PFSK-1 (cell line): Measurements from ENCODE around the gene GTF2H3.

Source experiments
- POLR2AphosphoS5 ChIP-seq: IDR thresholded peaks from 2 replicates; pipeline ENCODE4 v1.6.1; 2012; ENCODE audit warnings: low read depth, mild to moderate bottlenecking, control low read depth, low read length, moderate library complexity
- TAF1 ChIP-seq: IDR thresholded peaks from 2 replicates; pipeline ENCODE4 v1.6.1; 2012; ENCODE audit warnings: low read length, control low read depth, borderline replicate concordance; ENCODE audit not compliant: insufficient read depth
- TF ChIP-seq, protein P1 (sequence below), 2 experiments: IDR thresholded peaks; 2 replicates each; pipeline versions ENCODE4 v1.6.1 to v1.8.0; 2011 to 2012; ENCODE audit warnings: low read depth in 2 of 2, low read length in 2 of 2, control low read depth in 1 of 2, inconsistent platforms in 1 of 2, mild to moderate bottlenecking in 1 of 2, moderate library complexity in 1 of 2; ENCODE audit not compliant: insufficient read depth in 1 of 2

- no peak for TF ChIP-seq POLR2AphosphoS5
- TF ChIP-seq, protein P1, sequence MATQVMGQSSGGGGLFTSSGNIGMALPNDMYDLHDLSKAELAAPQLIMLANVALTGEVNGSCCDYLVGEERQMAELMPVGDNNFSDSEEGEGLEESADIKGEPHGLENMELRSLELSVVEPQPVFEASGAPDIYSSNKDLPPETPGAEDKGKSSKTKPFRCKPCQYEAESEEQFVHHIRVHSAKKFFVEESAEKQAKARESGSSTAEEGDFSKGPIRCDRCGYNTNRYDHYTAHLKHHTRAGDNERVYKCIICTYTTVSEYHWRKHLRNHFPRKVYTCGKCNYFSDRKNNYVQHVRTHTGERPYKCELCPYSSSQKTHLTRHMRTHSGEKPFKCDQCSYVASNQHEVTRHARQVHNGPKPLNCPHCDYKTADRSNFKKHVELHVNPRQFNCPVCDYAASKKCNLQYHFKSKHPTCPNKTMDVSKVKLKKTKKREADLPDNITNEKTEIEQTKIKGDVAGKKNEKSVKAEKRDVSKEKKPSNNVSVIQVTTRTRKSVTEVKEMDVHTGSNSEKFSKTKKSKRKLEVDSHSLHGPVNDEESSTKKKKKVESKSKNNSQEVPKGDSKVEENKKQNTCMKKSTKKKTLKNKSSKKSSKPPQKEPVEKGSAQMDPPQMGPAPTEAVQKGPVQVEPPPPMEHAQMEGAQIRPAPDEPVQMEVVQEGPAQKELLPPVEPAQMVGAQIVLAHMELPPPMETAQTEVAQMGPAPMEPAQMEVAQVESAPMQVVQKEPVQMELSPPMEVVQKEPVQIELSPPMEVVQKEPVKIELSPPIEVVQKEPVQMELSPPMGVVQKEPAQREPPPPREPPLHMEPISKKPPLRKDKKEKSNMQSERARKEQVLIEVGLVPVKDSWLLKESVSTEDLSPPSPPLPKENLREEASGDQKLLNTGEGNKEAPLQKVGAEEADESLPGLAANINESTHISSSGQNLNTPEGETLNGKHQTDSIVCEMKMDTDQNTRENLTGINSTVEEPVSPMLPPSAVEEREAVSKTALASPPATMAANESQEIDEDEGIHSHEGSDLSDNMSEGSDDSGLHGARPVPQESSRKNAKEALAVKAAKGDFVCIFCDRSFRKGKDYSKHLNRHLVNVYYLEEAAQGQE (IDR thresholded peaks at IDR 0.05; ENCODE audit: insufficient read depth in 1 of 2, low read depth in 2 of 2, low read length in 2 of 2): no peak
- TF ChIP-seq TAF1: no peak
Measured at GRCh38 chr12:123657211-123657610, 23.6 kb downstream of the GTF2H3 start.
